NCI-H460 (cell line): ENCODE results near the gene FPR1. TPM values are rescaled to one million over a fixed set of nuclear protein-coding genes. Genes with fewer than 3 reads are reported as not detected.

Source experiments
- DNase-seq: peaks from one replicate; pipeline ENCODE4 v3.0.0-alpha.2; 2016; ENCODE audit warnings: low read depth; ENCODE audit errors: extremely low read depth
- polyA plus RNA-seq: library from polyadenylated mRNA; depleted of rRNA; stranded (reverse); fragments of >200 nt; gene quantifications from 2 replicates; pipeline ENCODE4 v1.2.3, GENCODE V29; 2014; cell fraction: nucleus; rRNA removed
- total RNA-seq: library from RNA; depleted of rRNA; stranded (reverse); fragments of >200 nt; shearing (Covaris generic); gene quantifications from 2 replicates; pipeline ENCODE4 v1.2.3, GENCODE V29; 2014; rRNA removed

Gene FPR1, protein sequence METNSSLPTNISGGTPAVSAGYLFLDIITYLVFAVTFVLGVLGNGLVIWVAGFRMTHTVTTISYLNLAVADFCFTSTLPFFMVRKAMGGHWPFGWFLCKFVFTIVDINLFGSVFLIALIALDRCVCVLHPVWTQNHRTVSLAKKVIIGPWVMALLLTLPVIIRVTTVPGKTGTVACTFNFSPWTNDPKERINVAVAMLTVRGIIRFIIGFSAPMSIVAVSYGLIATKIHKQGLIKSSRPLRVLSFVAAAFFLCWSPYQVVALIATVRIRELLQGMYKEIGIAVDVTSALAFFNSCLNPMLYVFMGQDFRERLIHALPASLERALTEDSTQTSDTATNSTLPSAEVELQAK
- not detected in 2 replicates for total RNA-seq
- polyA plus RNA-seq: not detected in 2 replicates

DNA sequence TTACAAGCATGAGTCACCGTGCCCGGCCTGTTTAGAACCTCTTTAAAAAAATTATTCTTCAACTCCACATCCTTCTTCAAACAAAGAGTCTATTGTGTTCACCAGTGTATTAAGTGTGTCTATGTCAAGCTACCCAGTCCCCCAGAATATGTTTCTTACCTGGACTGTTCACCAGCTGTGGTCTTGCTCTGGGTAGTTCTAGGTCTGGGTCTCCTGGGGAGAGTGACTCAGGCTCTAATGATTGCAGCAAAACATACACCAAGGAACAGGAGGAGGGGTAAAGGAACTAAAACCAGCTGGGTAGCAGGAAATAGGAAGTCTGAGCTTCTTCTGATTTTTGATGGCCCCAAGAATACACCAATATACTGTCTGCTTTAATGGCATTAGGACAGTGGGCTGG, at the start of gene FPR1:
Gene FPR1 (minus strand): TSS at position 224 of the 400 bp plus-strand sequence. CDS start 4,884 bp downstream, outside the sequence.
- DNase-seq: no peak

DNA sequence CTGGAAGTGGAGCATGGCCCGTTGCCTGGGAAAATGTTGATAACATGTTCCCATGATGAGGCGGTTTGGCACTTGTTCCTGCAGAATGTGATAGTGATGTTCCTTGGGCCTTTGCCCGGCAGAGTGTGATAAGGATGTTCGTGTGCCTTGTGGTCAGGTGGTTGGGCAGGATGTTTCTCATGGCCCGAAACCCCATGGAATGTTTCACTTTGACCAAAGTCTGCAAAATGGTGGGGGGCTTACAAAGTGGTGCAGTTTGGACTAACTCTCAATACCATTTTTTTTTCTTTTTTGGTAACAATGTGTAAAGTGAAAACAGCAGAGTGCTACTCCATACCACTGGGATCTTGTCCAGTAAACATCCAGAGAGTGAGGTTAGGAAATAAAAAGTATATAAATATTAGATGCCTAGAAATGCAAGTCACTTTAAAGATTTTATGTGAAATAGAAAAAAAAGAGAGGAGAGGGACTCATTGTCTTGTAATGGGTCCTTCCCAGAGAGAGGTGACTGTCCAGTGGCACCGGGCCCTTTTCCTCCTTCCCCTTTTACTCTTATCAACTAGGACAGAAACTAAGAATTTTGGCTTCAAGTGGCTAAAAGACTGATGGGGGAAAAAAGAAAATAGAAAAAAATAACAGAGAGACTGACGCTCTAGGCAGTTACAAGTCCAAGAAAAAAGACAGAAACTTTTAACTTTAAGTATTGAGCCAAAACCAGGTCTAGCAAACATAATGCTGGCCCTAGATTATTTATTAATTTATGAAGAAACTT, 49.0 kb upstream of the FPR1 start:
- DNase-seq: no peak

DNA sequence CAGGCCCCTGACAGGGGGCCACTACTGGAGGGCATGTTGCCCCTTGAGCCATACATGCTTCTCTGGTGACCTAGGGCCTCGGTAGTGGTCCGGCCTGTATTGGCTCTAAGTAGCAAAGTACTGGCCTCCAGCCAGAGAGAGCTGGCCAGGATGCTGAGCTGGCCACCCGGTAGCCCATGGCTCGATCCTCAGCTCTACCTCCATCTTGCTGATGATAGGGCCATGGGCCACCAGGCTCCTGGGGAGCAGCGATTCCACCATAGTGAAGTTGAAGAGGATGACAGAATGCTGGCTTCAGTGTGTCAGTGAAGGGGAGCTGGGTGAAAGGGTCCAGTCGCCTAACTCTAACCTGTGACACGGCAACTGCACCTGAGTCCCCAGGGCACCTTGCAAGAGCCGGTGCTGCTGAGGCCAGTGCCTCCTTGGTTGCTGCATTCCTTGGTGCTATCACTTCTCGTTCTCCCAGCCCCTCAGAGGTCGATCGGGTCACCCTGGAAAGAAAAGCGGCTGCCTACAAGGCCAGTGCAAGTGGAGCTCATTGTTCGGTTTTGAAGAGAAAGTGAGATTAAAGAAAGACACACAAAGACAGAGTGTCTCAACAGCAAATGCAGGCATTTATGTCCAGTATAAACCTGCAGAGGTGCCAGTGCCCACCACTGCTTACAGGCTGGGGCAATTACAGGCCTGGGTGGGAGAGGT, 48.2 kb upstream of the FPR1 start:
- DNase-seq: no peak

DNA sequence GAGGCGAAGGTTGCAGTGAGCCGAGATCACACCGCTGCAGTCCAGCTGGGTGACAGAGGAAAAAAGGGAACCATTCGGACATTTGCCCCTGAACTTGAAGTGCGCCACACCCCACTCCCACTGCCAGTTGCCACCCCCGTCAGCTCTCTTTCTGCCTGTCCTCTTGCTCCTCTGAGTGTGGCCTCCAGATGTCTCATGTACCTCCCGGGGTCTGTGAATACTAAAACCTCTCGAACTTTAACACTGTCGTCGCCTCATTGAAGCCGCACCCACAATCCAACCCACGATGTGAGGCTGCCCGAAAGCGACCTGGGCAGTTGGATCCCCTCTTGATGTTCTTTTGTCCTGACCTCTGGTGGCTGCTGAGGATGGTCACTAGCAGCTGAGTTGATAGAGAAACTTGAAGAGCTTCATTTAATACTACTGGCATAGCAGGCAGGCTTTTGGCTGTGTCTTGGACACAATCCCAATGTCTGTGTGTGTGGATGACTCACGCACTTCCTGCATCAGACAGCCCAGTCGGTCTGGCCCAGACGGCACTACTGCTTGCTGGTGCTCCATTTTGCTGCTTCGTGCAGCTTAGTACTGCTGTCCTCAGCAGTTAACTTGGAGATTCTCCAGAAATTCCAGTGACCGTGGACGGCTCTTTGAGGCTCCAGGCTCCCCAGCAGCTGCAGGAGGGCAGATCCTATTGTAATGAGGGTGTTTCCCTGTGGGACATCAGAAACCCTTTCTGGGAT, 47.5 kb upstream of the FPR1 start:
- no peak for DNase-seq

DNA sequence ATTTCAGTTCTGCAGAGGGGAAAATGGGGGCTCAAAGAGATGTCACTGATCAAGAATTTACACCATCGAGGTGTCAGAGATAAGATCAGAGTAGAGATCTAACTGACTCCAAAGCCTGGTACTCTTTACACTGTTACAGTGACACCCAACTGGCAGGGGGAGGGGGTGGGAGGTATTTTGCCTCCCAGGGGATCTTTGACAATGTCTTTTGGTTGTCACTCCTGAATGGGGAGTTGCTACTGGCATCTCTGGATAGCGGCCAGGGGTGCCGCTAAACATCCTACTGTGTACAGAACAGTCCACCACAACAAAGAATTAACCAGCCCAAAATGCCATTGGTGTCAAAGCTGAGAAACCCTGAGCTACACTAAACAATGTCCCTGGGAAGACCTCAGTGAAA, 46.4 kb upstream of the FPR1 start:
- no peak for DNase-seq

DNA sequence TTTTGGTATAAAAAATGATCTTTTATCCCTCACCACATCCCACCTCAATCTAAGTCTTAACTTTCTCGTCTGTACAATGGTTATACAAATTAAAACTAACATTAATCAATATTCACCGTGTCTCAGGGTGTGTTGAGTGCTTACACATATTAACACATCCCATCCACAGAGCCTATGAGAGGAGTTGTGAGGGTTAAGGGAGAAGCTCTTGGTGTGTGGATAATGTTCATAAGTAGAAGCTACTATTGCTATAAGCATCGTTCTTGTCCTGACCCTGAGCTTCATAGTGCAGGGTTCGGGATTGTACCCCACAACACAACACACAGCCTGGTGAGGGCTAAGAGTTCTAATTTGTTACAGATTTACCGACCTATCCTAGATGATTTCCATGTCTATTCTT, 45.8 kb upstream of the FPR1 start:
- DNase-seq: no peak

DNA sequence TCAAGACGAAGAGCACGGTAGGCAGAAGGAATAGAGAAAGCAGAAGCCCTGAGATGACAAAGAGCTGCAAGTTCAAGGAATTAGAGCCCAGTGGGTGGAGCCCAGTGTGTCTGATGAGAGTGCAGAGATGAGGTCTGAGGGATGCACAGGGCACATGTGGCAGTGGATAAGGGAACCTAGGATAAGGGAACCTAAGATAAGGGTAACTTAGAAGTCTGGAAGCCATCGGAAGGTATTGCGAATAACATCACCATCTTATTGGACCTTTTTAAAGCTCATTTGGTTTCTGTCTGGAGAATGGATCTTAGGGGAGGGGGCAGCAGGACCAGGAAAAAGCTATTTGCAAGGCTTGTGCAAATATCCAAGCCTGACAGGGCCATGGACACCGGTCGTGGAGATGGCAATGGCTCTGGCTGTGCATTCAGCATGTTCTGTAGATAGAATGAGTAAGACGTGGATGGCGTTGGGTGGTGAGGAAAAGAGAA, 44.6 kb upstream of the FPR1 start:
- no peak for DNase-seq

DNA sequence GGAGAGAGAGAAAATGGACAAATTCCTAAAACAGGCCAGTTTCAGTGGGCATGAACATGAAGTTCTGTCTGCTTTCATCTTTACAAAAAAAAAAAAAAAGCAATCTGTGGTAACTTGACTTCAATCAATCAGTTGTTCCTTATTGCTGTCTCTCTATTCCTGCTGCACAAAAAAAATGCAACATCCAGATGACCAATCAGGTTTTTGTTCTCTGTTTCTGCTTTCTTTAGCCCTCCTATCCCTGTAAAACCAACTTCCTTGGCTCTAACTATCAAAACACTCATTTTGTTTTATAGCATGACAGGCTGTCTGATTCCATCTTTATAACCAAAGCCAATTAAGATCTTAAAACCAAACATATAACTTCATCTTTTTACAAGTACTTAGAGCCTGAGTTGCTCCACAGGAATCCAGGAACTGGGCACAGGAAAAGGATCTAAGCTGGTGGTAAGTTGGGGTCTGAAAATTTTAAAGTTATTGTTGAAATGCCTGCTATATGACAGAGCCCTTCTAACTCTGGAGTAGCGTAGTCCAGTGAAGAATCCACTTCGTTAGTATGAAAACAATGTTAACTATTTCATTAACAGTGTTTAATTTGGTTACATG, 43.3 kb upstream of the FPR1 start, which contains the start of gene FPR3:
Gene FPR3 (plus strand): TSS at position 273 of the 606 bp plus-strand sequence. CDS start 28,592 bp downstream, outside the sequence.
- DNase-seq: no peak

DNA sequence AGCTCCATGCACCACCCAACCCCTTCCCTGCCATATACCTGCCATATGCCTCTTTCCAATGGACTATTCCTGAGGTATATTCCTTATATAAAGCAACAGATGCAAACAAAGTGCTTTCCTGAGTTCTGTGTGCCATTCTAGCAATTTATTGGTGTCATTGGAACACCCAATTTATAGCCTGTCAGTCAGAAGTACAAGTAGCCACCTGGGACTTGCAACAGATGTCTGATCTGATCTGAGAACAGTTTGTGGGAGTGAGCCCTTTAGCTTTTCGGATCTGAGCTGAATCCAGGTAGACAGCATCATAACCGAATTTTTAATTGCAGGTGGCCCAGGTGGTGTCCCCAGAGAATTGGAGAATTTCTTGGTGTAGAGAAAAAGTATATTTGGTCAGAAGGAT, 42.3 kb upstream of the FPR1 start:
- no peak for DNase-seq

DNA sequence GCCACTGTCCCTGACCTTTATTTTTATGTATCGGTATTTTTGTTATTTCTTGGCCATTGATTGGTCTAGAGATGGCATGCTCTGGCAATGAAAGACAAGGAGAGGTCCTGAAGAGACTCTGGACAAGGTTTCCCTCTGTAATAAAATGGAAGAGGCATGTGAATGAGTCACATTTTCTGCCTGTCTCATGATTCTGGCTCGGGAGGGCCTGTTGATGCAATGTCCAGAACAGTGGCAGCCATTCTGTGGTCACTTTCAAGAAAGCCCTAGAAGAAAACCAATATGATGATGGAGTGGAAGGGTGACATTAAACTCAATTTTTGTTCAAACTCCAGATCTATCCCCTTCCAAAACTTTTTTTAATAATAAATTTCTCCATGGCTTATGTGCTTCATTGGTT, 41.3 kb upstream of the FPR1 start:
- DNase-seq: no peak

DNA sequence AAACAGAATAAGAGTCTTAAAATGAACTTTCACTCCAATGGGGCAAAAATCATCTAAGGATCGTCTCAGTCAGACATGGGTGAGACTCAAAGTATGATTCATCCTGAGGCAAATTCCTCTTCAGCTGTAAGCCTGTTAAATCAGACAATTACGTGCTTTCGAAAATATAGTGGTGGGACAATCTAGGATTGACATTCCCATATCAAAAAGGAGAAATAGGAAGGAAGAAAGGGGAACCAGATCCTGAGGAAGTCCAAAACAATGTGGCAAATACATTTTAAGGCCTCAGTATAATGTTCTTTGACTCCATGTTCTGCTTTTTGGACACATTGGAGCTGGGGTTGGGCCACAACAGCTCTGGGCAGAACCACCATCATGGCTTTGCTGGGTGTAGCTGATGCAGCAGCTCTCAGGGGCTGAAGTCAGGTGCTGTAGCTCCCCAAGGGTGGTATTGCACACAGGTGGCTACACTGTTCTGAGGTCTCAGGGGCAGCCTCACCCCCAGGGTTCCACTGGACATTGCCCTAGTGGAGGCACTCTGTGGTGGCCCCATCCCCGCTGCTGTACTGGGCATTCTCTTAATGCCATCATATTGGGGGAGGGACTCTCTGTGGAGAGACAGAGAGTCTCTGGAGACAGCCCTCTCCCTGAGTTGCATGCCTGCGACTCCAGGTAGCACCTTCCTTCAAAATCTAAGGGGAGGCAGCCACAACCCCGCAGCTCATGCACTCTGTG, 37.5 kb upstream of the FPR1 start:
- no peak for DNase-seq

DNA sequence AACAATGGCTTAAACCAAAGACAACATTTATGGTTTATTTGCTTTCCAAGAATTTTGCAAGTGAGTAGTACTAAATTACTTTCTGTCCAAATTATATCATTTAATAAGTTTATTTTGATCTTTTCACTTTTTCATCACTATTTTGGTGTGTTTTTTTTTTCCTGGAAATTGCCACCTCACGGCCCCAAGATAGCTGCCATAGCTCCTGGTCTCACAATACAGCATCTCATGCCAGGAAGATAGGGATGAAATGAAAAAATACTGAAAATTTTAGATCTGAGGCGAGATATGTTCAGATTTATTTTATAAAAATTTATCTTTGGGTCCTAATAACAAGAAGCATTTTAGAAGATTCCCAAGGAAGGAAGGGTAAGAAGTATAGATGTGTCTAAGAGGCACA, 36.4 kb upstream of the FPR1 start:
- no peak for DNase-seq

DNA sequence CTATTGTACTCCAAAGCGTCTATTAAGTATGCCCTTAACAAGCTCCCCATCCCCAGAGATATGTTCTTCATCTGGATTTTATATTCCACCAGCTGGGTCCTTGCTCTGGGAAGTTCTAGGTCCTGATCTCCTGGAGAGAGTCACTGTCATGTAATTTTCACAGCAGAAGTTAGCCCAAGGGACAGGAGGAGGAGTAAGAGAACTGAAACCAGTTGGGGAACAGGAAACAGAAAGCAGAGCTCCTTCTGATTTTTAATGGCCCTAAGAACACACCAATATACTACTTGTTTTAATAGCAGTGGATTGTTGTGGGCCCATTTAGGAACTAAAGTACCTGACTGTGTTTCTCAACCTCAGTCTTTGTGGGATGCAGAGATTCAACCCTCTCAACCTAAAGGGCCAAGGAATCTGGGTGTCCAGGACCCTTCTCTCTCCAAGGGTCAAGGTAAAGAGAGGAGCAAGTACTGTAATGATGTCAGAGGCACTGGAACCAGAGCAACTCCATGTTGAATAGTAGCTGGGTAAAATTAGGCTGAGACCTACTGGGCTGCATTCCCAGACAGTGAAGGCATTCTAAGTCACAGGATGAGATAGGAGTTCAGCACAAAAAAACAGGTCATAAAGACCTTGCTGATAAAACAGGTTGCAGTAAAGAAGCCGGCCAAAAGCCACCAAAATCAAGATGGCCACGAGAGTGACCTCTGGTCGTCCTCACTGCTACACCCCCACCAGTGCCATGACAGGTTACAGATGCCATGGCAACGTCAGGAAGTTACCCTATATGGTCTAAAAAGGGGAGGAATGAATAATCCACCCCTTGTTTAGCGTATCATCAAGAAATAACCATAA, 35.2 kb upstream of the FPR1 start:
- DNase-seq: no peak

DNA sequence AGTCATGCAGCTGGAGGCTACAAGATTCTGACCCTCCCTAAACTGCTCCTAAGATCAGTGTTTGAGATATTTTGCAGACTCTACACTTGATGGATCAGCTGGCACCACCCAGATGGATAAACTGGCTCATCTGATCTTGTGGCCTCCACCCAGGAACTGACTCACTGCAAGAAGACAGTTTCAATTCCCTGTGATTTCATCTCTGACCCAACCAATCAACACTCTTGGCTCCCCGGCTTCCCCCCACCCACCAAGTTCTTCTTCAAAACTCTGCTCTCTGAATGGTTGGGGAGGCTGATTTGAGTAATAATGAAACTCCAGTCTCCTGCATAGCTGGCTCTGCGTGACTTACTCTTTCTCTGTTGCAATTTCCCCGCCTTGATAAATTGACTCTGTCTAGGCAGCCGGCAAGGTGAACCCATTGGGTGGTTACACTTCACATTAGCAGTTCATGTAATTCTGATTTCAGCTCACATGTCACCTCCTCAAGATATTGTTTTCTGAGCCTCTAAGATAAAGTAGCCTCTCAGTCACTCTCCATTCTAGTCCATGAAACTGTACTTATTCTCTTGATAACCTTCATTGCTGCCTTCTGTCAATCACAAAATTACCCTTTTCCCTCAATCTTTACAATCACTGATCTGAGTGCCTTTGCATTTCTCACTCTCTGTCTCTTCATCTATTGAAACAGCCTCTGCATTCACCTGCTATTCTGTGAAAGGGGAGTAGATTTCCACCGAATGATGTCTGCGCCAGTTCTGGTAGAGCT, 33.4 kb upstream of the FPR1 start:
- no peak for DNase-seq

DNA sequence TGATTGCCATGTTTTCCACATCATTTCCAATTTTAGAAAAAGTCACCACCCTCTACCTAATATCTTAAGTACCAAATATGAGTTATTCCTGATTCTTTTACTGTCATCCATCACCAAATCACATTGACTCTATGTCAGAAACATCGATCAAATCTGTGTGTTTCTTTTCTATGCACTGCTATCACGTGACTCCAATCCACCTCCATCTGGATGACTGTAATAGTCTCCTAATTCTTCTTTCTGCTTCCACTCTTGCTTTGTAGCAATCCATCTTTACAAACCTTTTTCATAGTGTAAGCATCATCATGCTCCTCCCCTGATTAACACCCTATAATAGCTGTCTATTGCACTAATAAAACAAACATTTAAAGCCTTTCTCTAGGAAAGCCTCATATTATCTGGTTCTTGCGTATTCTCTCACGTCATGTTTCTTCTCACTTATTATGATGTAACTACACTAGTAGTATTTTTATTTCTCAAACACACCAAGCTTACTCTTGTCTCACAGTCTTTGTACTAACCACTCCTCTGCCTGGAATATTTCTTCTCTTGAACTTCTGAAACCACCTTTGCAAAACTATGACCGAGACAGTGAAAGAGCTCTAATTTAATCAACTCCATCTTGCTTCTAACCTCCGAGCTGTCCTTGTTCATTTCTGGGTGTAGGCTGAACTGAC, 32.6 kb upstream of the FPR1 start:
- no peak for DNase-seq

DNA sequence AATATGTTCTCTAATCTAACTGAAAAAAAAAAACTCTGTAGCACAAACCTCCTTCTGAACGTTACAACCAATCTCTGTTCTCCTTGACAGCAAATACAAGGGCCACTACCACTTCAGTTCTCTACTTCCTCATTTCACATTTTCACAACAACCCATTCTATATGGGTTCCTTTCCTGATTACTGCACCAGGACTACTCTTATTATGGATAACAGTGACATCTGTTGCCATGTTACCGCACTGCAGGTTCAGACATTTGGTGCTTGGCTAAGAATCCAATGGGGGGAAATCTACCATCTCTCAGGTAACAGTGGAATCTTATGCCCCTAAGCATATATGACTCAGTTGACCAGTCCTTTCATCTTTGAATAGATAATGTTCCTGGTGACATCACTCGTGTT, 31.7 kb upstream of the FPR1 start:
- DNase-seq: no peak

DNA sequence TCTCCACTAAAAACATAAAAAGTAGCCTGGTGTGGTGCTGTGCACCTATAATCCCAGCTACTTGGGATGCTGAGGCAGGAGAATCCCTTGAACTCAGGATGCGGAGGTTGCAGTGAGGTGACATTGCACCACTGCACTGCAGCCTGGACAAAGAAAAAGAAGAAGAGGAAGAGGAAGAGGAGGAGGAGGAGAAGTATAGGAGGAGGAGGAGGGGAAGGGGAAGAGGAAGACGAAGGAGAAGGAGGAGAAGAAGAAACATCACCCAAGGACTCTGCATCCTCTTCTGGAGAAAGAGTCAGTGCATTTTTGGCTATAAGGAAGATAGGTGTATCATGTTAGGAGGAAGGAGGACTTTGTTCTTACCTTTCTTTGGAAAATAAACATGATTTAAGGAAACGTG, 30.3 kb upstream of the FPR1 start:
- no peak for DNase-seq
